ENCODE results near the gene BBOX1.
A peak's percentile ranks its signal among the peaks of the same experiment; 100 is the strongest.
"Not testable (repeated sequence)": the region's sequence is repeated elsewhere in the genome, so short reads cannot be mapped to it uniquely, and the experiment has no call there.

Gene BBOX1, protein sequence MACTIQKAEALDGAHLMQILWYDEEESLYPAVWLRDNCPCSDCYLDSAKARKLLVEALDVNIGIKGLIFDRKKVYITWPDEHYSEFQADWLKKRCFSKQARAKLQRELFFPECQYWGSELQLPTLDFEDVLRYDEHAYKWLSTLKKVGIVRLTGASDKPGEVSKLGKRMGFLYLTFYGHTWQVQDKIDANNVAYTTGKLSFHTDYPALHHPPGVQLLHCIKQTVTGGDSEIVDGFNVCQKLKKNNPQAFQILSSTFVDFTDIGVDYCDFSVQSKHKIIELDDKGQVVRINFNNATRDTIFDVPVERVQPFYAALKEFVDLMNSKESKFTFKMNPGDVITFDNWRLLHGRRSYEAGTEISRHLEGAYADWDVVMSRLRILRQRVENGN

DNA sequence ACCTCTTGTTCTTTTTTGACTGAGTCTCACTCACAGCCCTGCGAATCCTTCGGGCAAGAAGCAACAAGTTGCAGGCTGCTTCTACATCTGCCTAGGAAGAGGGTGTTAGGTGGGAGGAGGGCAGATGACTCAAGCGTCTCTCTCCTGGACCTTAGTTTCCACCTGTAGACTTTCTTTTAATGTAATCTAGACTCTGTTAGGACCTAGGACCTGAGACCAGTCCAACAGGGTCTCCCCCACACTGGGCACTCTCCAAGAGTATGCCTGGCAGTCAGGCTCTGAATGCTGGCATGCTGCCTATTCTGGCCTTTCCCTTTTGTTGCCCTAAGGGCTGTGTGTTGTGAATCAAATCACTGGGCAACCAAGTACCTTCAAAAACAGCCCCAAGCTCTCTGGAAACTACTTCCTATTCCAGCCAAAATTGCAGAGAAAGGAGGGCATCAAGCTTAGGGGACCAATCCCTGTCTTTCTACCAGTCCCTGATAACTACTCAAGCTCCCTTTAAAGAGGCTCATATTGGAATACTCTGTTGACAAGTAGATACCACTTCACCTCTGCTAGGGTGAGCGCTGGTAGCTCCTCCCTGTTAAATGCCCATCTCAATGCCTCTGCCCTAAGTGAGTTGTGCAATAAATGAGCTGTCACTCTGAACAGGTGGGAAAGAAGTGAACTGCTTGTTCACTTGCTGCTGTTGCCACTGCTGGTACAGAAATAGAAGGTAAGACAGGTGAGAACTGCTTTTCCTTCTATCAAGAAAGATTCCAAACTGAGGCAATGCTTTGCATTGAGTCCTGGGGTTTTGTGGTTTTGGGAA lies at the start of gene BBOX1:
TSS of gene BBOX1 (plus strand) at position 514 of the 814 bp plus-strand sequence. CDS start 14,616 bp downstream, outside the sequence.
- no peak for DNase-seq

DNA sequence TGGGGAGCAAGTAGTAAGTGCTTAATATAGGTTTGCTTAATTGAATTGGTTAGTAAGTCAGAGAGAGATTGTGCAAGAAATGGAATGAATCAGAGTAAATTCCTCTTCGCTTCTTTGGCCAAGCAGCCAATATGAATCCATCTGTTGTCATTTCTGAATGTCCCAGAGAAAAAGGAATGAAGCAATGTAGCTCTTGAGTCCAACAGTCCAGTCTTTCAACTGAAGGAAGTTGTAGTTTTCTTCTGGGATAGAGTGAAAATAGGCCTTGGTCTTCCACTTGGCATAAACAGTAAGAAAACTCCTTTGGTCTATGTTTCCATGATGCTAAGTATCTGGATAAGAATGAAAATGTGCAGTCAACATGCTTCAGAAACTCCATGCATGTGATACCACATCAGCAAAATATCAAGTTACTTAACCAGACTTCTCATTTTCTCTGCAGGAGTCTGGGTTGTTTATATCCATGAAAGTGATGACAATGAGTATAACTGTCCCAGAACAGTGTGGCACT lies 48.5 kb upstream of the BBOX1 start:
- no peak for DNase-seq

DNA sequence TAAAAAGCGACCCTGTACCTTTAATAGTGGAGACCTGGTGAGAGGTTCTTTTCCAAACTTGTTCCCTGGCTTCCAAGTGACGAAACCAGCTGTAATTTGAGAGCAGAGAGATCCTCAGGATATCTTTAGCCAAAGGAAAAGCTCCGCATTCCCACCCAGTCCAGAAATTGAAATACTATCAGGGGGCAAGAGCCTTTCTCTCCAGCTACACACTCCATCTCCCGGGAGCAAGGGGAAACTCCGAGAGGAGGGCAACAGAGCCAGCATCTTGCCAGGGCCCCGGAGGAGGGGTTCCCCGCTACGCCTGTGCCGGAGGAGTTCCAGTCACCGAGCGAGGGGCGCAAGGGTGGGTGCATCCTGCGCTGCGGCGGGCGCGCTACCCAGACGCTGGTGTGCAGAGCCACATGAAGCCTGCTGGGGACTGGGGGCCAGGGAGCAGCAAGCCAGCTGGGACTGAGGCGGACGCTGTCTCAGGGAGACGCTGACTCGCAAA lies 46.6 kb upstream of the BBOX1 start, which contains the start of gene FIBIN:
TSS of gene FIBIN (plus strand) at position 148 of the 493 bp plus-strand sequence. CDS start 415 bp downstream, outside the sequence.
- peak in 1 of 2 experiments; percentile 37 for DNase-seq

- no peak for DNase-seq
Measured at GRCh38 chr11:26994631-26995095, 46.0 kb upstream of the BBOX1 start.

GRCh38 chr11:26995701-26996460 lies 44.7 kb upstream of the BBOX1 start:
- DNase-seq = no peak

DNA sequence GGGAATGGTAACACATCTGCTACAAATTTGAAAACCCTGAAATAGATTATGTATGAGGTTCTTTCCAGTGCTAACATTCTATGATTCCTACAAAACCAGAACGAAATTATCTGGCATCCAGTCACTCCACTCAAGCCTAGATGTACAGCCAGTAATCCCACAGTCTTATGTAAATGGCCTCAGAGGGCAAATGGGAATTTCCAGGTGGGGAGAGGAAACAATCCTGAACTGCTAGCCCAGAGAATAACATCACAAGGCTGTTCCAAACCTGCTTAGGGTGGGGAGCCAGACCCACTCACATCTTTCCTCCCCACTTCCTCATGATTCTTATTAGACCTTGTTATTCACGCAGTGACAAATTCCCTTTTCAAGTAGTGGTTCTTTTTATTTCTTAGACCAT lies 43.2 kb upstream of the BBOX1 start:
- DNase-seq = no peak

DNA sequence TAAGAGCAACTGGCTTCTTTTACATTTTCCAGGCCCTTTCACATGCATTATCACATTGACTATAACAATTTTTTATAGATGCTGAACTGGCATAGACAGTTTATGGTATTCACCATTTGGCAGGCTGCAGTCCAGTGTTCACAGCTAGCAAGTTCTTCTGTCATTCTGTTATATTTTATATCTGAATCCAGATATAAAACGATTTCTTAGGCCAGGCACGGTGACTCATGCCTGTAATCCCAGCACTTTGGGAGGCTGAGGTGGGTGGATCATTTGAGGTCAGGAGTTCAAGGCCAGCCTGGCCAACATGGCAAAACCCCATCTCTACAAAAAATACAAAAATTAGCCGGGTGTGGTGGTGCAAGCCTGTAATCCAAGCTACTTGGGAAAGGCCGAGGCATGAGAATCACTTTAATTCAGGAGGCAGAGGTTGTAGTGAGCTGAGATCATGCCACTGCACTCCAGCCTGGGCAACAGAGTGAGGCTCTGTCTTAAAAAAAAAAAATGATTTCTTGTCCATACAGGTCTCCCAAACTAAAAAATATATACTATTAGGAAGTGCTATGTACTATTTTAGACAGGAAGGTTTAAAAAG lies 39.4 kb upstream of the BBOX1 start:
- DNase-seq = not testable (repeated sequence)

- DNase-seq = no peak
Measured at GRCh38 chr11:27002431-27002830, 38.2 kb upstream of the BBOX1 start.

DNA sequence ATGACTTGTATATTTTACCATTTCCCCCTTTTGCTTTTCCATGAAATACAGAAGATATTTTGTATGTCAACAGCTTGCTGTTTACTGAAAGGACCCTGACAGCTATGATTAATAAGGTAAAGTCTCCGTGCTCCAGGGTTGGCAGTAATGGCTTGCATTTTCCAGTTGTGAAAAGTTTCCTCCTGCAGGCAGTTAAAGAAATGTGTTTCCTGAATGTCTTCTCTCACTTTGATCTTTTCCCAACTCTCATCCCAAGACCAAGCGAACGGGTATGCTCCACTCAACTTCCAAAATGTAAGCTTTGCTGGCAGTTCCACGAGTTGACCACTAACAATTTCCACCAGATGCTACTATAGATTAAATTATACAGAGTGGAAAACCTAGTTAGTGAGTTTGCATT lies 37.8 kb upstream of the BBOX1 start:
- DNase-seq = no peak

DNA sequence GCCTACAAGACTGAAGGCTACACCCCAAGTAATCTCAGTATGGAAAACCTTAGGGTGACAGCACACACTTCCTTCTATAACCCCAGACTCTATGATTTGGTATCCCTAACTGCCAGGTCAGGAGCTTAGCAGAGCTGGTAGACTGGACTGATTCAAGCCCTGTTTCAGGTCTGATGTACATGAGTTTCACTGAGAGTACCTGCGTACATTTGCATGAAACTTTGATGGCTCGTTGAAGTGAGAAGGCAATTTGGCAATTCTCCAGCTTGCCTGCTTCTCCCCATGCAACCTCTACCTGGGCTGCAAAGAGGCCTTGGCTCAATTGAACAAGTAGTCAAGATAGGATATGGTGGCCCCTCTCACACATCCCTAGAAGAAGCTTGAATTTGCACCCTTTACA lies 36.5 kb upstream of the BBOX1 start:
- DNase-seq = no peak

DNA sequence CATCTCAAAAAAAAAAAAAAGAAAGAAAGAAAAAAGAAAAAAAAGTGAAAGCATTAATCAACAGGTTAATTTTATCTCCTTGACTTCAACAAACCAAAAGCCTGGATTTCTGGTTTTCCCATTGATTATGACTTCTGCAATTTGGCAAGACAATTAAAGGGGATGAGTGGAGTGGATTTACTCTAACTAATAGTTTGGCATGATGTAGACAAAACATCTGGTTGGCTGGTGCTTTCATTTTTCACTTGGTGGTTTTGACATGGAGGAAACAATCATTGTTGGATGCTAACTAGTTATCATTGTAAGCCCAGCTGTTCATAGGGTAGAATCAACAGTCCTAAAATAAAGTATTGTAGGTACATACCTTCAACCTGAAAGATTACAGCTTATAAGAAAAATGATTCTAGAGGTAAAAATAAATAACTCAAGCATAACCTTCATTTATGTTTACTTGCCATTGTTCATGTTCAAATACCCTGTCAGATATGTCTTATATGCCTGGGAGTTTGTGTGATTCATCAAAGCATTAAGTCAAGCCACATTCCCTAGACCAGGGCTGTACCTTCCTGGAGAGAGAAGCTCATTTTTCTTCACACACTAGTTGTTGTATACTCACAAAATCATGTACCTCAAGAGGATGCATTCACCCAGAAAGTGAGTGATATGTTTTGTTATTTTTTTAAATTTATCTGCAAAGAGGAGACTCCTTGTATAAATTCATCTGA lies 31.6 kb upstream of the BBOX1 start:
- no peak for DNase-seq

- DNase-seq = no peak
Measured at GRCh38 chr11:27011560-27012233, 28.9 kb upstream of the BBOX1 start.

- DNase-seq = no peak
Measured at GRCh38 chr11:27012234-27012921, 28.2 kb upstream of the BBOX1 start.

GRCh38 chr11:27013781-27014361 lies 26.7 kb upstream of the BBOX1 start:
- no peak for DNase-seq

- peak; percentile 23 to 76 for DNase-seq
Measured at GRCh38 chr11:27018902-27019529, 21.6 kb upstream of the BBOX1 start.

GRCh38 chr11:27020751-27021150 lies 19.9 kb upstream of the BBOX1 start:
- DNase-seq = peak in 1 of 2 experiments; percentile 21

DNA sequence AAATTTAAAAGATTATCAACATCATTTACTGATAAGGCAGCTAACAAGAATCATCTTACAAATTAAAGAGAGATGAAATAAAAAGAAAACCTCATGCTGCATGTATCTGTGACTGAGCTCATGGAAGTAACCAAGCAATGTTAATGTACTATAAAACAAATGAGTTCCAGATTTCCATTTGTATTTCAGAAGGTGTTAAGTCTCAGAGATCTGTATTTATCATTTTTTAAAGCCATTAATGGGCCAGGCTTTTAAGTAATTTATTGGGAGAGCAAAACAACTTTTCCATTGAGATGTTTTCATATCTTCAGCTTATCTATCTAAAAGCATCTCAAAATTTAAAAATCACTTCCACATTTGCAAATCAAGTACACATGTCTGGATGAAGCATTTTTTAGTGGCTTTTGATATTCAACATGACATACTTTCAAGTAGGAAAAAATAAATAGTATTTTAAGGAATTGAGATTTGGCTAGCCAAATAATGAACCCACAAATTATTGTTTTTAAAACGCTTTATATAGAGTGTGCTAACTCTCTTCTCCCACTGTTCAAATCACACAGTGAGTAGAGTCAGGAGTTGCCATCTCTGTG lies 17.9 kb upstream of the BBOX1 start:
- DNase-seq = no peak

DNA sequence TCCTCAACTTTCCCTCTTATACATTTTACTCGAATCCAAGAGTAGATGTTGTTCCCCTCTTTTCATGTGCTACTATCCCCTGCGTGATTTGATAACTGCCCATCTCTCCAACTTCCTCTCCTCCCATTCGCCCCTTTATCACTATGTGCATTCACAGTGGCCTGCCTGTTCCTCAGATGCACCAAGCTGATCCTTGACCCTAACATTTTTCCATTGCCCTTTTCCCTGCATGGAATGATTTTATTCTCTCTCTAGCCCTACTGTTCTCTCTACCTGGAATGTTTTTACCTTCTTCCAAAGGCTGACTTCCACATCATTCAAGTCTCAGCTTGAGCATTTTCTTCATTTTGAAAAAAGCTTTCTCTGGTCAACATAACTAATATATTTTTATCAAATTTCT lies 15.8 kb upstream of the BBOX1 start:
- DNase-seq = no peak

Data from NCI-H524 (cell line).